ENCODE results near the gene ARID1B. TPM values are rescaled to one million over a fixed set of nuclear protein-coding genes. Genes with fewer than 3 reads are reported as not detected.

ARID1B gene
- total and polyA plus RNA-seq, 4 donors: 7.0 to 49.0 (median 24.2) TPM

- TF ChIP-seq REST (IDR thresholded peaks at IDR 0.05): no peak
Observed at GRCh38 chr6:157172231-157172701, 395.1 kb downstream of the ARID1B start (continued).

- WGBS: 88% methylated on average over 5 of the region's 5 CpGs
- Histone ChIP-seq H3K27ac (ENCODE audit: low read depth in 1 of 2, low read length in 2 of 2) (no peak overlapping the region), H3K9ac (ENCODE audit: low read depth in 1 of 2, low read length in 2 of 2) (no peak overlapping the region), H3K4me1 (ENCODE audit: control insufficient read depth in 4 of 4, insufficient read depth in 4 of 4, low read length in 3 of 4) (no peaks in the 10 kb centered on the region), H3K27me3 (ENCODE audit: control insufficient read depth in 4 of 4, insufficient read depth in 4 of 4, low read length in 3 of 4) (no peaks in the 10 kb centered on the region), H3K9me3 (ENCODE audit: control insufficient read depth in 4 of 4, low read length in 3 of 4) (no peaks in the 10 kb centered on the region), H3K36me3 (ENCODE audit: control insufficient read depth in 4 of 4, insufficient read depth in 3 of 4, low read depth in 1 of 4, low read length in 3 of 4) (peaks cover 4 to 10% (median 6%) of the 10 kb centered on the region in 4 donors), H3K4me3 (ENCODE audit: low read depth in 1 of 3, low read length in 3 of 3) (no peak overlapping the region)
- TF ChIP-seq REST (IDR thresholded peaks at IDR 0.05): no peak
- TF ChIP-seq YY1 (IDR thresholded peaks at IDR 0.05): no peak
- TF ChIP-seq HNF4G (IDR thresholded peaks at IDR 0.05): no peak
- no peak for TF ChIP-seq SP1 (IDR thresholded peaks at IDR 0.05)
- no peak for TF ChIP-seq FOXA2 (IDR thresholded peaks at IDR 0.05)
- TF ChIP-seq TAF1 (conservative IDR thresholded peaks at IDR 0.05): no peak
- TF ChIP-seq ZBTB33 (IDR thresholded peaks at IDR 0.05): no peak
- no peak for TF ChIP-seq EGR1 (IDR thresholded peaks at IDR 0.05; ENCODE audit: low read depth in 2 of 2)
- no peak for TF ChIP-seq FOXA1 (IDR thresholded peaks at IDR 0.05)
- TF ChIP-seq NR2F2 (IDR thresholded peaks at IDR 0.05): no peak
- no peak for TF ChIP-seq HNF4A (conservative IDR thresholded peaks at IDR 0.05)
- TF ChIP-seq GABPA (IDR thresholded peaks at IDR 0.05 in 1 of 2, conservative IDR thresholded peaks at IDR 0.05 in 1 of 2): no peak
- no peak for TF ChIP-seq RAD21 (IDR thresholded peaks at IDR 0.05)
- DNase-seq (ENCODE audit: low spot score): no peak
Observed at GRCh38 chr6:157172830-157173536, 395.8 kb downstream of the ARID1B start.

Data from liver (tissue), 9 donors.